Natural killer cell (primary cell): Measurements from ENCODE around the gene NAB1. TPM values are rescaled to one million over a fixed set of nuclear protein-coding genes. Genes with fewer than 3 reads are reported as not detected.

Source experiments
- ATAC-seq, 3 donors: fragments of 150-1000 bp in 2 of 3; fragments of 200-7000 bp in 1 of 3; cut with Tn5 transposase; 1 replicate in 1 of 3; 2 replicates in 2 of 3; pipeline ENCODE4 v1.10.0; 2021; ENCODE audit warnings: mild to moderate bottlenecking in 2 of 3, moderate library complexity in 2 of 3
- DNase-seq, 2 donors: peaks; one replicate each; pipeline versions ENCODE4 v3.0.0 to v3.0.0-alpha.2; 2013 to 2021; ENCODE audit warnings: mixed read lengths in 1 of 2
- H3K27ac ChIP-seq: one replicate; pipeline ENCODE4 v1.5.1; 2013; ENCODE audit warnings: mild to moderate bottlenecking, low read length
- H3K27me3 ChIP-seq: one replicate; pipeline ENCODE4 v1.6.1; 2013; ENCODE audit warnings: low read length; ENCODE audit not compliant: control insufficient read depth, insufficient read depth
- H3K36me3 ChIP-seq: one replicate; pipeline ENCODE4 v1.6.1; 2013; ENCODE audit warnings: low read length; ENCODE audit not compliant: control insufficient read depth, insufficient read depth
- H3K4me1 ChIP-seq: one replicate; pipeline ENCODE4 v1.6.1; 2013; ENCODE audit warnings: low read length; ENCODE audit not compliant: control insufficient read depth, insufficient read depth
- H3K4me3 ChIP-seq: one replicate; pipeline ENCODE4 v1.5.1; 2013; ENCODE audit warnings: low read length
- H3K9me3 ChIP-seq: one replicate; pipeline ENCODE4 v1.6.1; 2013; ENCODE audit warnings: low read length; ENCODE audit not compliant: control insufficient read depth, insufficient read depth
- H3K27ac Mint-ChIP-seq, 2 donors: one replicate each; pipeline ENCODE4 v1.8.0; 2022; ENCODE audit warnings: mild to moderate bottlenecking in 2 of 2, mixed read lengths in 2 of 2, moderate library complexity in 1 of 2
- H3K27me3 Mint-ChIP-seq, 2 donors: one replicate each; pipeline ENCODE4 v1.8.0; 2022; ENCODE audit warnings: low read depth in 2 of 2, mixed read lengths in 2 of 2
- H3K36me3 Mint-ChIP-seq: one replicate; pipeline ENCODE4 v1.8.0; 2022; ENCODE audit warnings: mixed read lengths
- H3K4me1 Mint-ChIP-seq, 2 donors: one replicate each; pipeline ENCODE4 v1.8.0; 2022; ENCODE audit warnings: mixed read lengths in 2 of 2
- H3K4me3 Mint-ChIP-seq: one replicate; pipeline ENCODE4 v1.8.0; 2022; ENCODE audit warnings: mild to moderate bottlenecking, moderate library complexity, mixed read lengths
- H3K9me3 Mint-ChIP-seq, 2 donors: one replicate each; pipeline ENCODE4 v1.8.0; 2022; ENCODE audit warnings: mixed read lengths in 2 of 2
- WGBS: methylation state at CpG from one replicate; pipeline ENCODE4 v1.1.7; 2013; ENCODE audit warnings: missing lambda C conversion rate; ENCODE audit not compliant: insufficient coverage; 5-methylcytosine and 5-hydroxymethylcytosine counted together
- intact Hi-C: fragments of 100-400 bp; cut with micrococcal nuclease; formaldehyde crosslinking; loops from one replicate; pipeline ENCODE4 v1.14.2; 2022
- total RNA-seq, 4 donors: library from RNA; stranded (reverse); fragments of 120-200 nt in 1 of 4; gene quantifications; one replicate each; pipeline versions ENCODE4 v1.2.3 to v1.2.4, GENCODE V29; 2013 to 2022
- TF ChIP-seq, protein P1 (sequence below): fragments of 200-600 bp; IDR thresholded peaks from one replicate; pipeline ENCODE4 v1.8.0; 2022; ENCODE audit warnings: antibody characterized with exemption

Gene NAB1
- total RNA-seq, 3 donors from 2014 or later (not counting 1 experiment from before 2014, with no cell fraction given), result 31.2 to 42.0 (median 37.8) TPM

DNA sequence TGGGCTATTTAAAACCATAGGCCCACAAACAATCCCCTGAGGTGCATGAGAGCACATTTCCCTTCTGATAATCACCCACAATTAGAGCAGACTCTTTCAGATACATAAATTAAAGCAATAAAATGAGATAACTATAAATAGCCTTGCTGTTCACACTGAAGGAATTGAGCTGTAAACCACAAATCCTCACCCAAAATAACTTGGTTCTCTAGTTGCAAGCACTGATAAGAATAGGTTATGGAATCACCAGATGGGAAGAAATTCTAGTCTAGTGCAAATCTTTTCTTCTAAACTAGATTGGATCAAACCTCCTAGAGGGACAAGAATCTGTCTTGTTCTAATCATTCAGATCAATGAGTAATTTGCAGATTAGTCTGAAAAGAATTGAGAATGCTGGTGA is 64.6 kb downstream of the NAB1 start:
- Histone ChIP-seq H3K4me3 (no peak overlapping the region), H3K9me3 (no peaks in the 10 kb centered on the region), H3K36me3 (no peaks in the 10 kb centered on the region), H3K27ac (no peak overlapping the region), H3K4me1 (no peaks in the 10 kb centered on the region), H3K27me3 (no peaks in the 10 kb centered on the region)
- Mint-ChIP-seq H3K4me1 (no peaks in the 10 kb centered on the region), H3K9me3 (no peaks in the 10 kb centered on the region), H3K27me3 (peaks cover 0 to 4% of the 10 kb centered on the region in 2 donors), H3K36me3 (no peaks in the 10 kb centered on the region), H3K4me3 (no peak overlapping the region), H3K27ac (no peak overlapping the region)
- DNase-seq (no peak), ATAC-seq (no peak)
- intact Hi-C loops, result no loop called here
- TF ChIP-seq, protein P1, sequence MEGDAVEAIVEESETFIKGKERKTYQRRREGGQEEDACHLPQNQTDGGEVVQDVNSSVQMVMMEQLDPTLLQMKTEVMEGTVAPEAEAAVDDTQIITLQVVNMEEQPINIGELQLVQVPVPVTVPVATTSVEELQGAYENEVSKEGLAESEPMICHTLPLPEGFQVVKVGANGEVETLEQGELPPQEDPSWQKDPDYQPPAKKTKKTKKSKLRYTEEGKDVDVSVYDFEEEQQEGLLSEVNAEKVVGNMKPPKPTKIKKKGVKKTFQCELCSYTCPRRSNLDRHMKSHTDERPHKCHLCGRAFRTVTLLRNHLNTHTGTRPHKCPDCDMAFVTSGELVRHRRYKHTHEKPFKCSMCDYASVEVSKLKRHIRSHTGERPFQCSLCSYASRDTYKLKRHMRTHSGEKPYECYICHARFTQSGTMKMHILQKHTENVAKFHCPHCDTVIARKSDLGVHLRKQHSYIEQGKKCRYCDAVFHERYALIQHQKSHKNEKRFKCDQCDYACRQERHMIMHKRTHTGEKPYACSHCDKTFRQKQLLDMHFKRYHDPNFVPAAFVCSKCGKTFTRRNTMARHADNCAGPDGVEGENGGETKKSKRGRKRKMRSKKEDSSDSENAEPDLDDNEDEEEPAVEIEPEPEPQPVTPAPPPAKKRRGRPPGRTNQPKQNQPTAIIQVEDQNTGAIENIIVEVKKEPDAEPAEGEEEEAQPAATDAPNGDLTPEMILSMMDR, result no peak

DNA sequence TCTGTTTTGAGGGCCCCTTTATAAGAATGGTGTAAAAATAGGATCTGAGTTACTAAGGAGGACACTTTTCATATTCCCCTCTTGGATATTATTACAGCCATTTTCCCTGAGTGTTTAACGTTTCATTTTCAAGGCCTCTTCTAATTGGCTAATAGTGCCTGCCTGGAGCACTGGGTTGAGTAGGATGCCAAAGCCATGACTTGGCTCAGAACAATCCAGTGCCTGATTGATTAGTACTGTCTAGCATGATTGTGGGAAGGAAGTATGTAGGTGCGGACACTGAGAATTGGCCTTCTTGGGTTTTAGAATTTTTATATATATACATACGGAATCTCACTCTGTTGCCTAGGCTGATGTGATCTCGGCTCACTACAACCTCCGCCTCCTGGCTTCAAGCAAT is 66.1 kb downstream of the NAB1 start:
- Histone ChIP-seq H3K36me3 (no peaks in the 10 kb centered on the region), H3K4me1 (no peaks in the 10 kb centered on the region), H3K9me3 (no peaks in the 10 kb centered on the region), H3K27me3 (no peaks in the 10 kb centered on the region), H3K4me3 (no peak overlapping the region), H3K27ac (no peak overlapping the region)
- Mint-ChIP-seq H3K27me3 (peaks cover 0 to 9% of the 10 kb centered on the region in 2 donors), H3K4me3 (no peak overlapping the region), H3K9me3 (no peaks in the 10 kb centered on the region), H3K4me1 (no peaks in the 10 kb centered on the region), H3K36me3 (no peaks in the 10 kb centered on the region), H3K27ac (no peak overlapping the region)
- intact Hi-C loops, result no loop called here
- TF ChIP-seq, protein P1, result no peak
- WGBS, result 96% methylated on average over 4 of the region's 5 CpGs
- ATAC-seq (no peak), DNase-seq (no peak)

GRCh38 chr2:190716176-190716807 is 67.4 kb downstream of the NAB1 start:
- Mint-ChIP-seq H3K4me3 (no peak overlapping the region), H3K27ac (no peak overlapping the region), H3K9me3 (no peaks in the 10 kb centered on the region), H3K4me1 (no peaks in the 10 kb centered on the region), H3K36me3 (no peaks in the 10 kb centered on the region), H3K27me3 (peaks cover 4 to 9% of the 10 kb centered on the region in 2 donors)
- intact Hi-C loops, result no loop called here
- DNase-seq (no peak), ATAC-seq (no peak)
- WGBS, result 100% methylated on average over 1 of the region's 1 CpG
- Histone ChIP-seq H3K4me1 (no peaks in the 10 kb centered on the region), H3K27me3 (no peaks in the 10 kb centered on the region), H3K4me3 (no peak overlapping the region), H3K36me3 (no peaks in the 10 kb centered on the region), H3K9me3 (no peaks in the 10 kb centered on the region), H3K27ac (no peak overlapping the region)
- TF ChIP-seq, protein P1, result no peak

- Mint-ChIP-seq H3K9me3 (no peaks in the 10 kb centered on the region), H3K4me1 (no peaks in the 10 kb centered on the region), H3K4me3 (no peak overlapping the region), H3K27me3 (peaks cover 4 to 9% of the 10 kb centered on the region in 2 donors), H3K27ac (no peak overlapping the region), H3K36me3 (no peaks in the 10 kb centered on the region)
- H3K27ac ChIP-seq, result no peak overlapping the region
- TF ChIP-seq, protein P1, result no peak
- no peaks in the 10 kb centered on the region for H3K36me3 ChIP-seq
- no peaks in the 10 kb centered on the region for H3K9me3 ChIP-seq
- no peak for ATAC-seq
- no CpG with 5 or more reads among the region's 3 CpGs for WGBS
- H3K4me3 ChIP-seq, result no peak overlapping the region
- H3K4me1 ChIP-seq, result no peaks in the 10 kb centered on the region
- intact Hi-C loops, result no loop called here
- no peaks in the 10 kb centered on the region for H3K27me3 ChIP-seq
- DNase-seq, result no peak
Measured at GRCh38 chr2:190717306-190717705, 68.4 kb downstream of the NAB1 start.
